ENCODE data around the gene DOHH. TPM values are rescaled to one million over a fixed set of nuclear protein-coding genes. Genes with fewer than 3 reads are reported as not detected.

The DOHH gene
- total and polyA plus RNA-seq, 2 donors (not counting 3 experiments of a cell fraction or from before 2014, with no cell fraction given) = 8.7 to 15.2 TPM

GRCh38 chr19:3532154-3532786 is 31.8 kb upstream of the DOHH start:
- DNase-seq (ENCODE audit: low read depth, low spot score) (no peak), FAIRE-seq (no peak)
- H3K4me3 ChIP-seq (replicated peaks in 1 of 3; ENCODE audit: insufficient read depth in 1 of 3, low read depth in 1 of 3, low read length in 3 of 3) = no peak overlapping the region
- POLR2A ChIA-PET = no interaction called here
- intact Hi-C loops (cut with micrococcal nuclease) = no loop called here
- H3K79me2 ChIP-seq (ENCODE audit: control insufficient read depth, insufficient read depth, low read length) = no peaks in the 10 kb centered on the region
- no peaks in the 10 kb centered on the region for H3K27me3 ChIP-seq (ENCODE audit: control insufficient read depth in 2 of 2, insufficient read depth in 2 of 2, low read length in 2 of 2)
- no peak overlapping the region for H3K4me2 ChIP-seq (ENCODE audit: insufficient read depth, low read length)
- dilution Hi-C loops (cut with MboI; ENCODE audit: extremely low pct_ligation_motif_present, low sequenced_read_pairs) = no loop called here
- peaks cover 9 to 50% of the 10 kb centered on the region in 2 experiments for H3K36me3 ChIP-seq (ENCODE audit: control insufficient read depth in 2 of 2, extremely low read depth in 1 of 2, insufficient read depth in 2 of 2, low read length in 2 of 2)
- no peaks in the 10 kb centered on the region for H3K9me3 ChIP-seq (replicated peaks; ENCODE audit: control insufficient read depth, insufficient read depth, low read length)
- CTCF ChIA-PET = interaction anchor here (1.2 kb wide), 1 partner anchor 13 kb away, joined by 4 read pairs; no protein-coding TSS in a partner anchor
- no peak overlapping the region for H3K9ac ChIP-seq (replicated peaks; ENCODE audit: extremely low read depth, insufficient read depth, low read length)
- no peaks in the 10 kb centered on the region for H3K4me1 ChIP-seq (ENCODE audit: control insufficient read depth, extremely low read depth, insufficient read depth, low read length)
- no TSS peak for BruUV-seq (replicated peaks)
- H4K20me1 ChIP-seq (replicated peaks; ENCODE audit: control insufficient read depth, extremely low read depth, insufficient read depth, low read length) = no peaks in the 10 kb centered on the region
- no peak for TF ChIP-seq EZH2 (IDR thresholded peaks at IDR 0.05; ENCODE audit: borderline replicate concordance, low read depth, low read length, severe bottlenecking)
- TF ChIP-seq CTCF (IDR thresholded peaks at IDR 0.05; ENCODE audit: extremely low read depth in 1 of 2, insufficient read depth in 1 of 2, low read depth in 1 of 2, low read length in 2 of 2) = no peak
- no peak for TF ChIP-seq POLR2AphosphoS5 (IDR thresholded peaks at IDR 0.05; ENCODE audit: insufficient read depth, low read depth, low read length)
- no peak for TF ChIP-seq JUN (IDR thresholded peaks at IDR 0.05; ENCODE audit: borderline replicate concordance, insufficient read depth, insufficient read length, low read depth)
- no peak for TF ChIP-seq POLR2A (IDR thresholded peaks at IDR 0.05; ENCODE audit: low read depth, low read length)
- no peak for TF ChIP-seq MAX (IDR thresholded peaks at IDR 0.05; ENCODE audit: insufficient read depth, insufficient read length)
- no peak for TF ChIP-seq MYC (IDR thresholded peaks at IDR 0.05; ENCODE audit: low read depth, low read length)
- no peak for TF ChIP-seq GATA2 (IDR thresholded peaks at IDR 0.05; ENCODE audit: insufficient read depth, insufficient read length, low read depth, low read length)
- no peak for TF ChIP-seq FOS (IDR thresholded peaks at IDR 0.05; ENCODE audit: borderline replicate concordance, insufficient read depth, low read length)
- no peak overlapping the region for H2AFZ ChIP-seq (ENCODE audit: low read depth, low read length)
- H3K27ac ChIP-seq (ENCODE audit: insufficient read depth, low read depth, low read length) = no peak overlapping the region
- no peaks in the 10 kb centered on the region for H3K9me1 ChIP-seq (replicated peaks; ENCODE audit: control insufficient read depth, extremely low read depth, insufficient read depth, low read length)

Data from endothelial cell of umbilical vein (primary cell).